ENCODE measurements around the gene KRTAP10-4. TPM values are rescaled to one million over a fixed set of nuclear protein-coding genes. Genes with fewer than 3 reads are reported as not detected.

The KRTAP10-4 gene
- polyA plus RNA-seq, 12 donors, result not detected

DNA sequence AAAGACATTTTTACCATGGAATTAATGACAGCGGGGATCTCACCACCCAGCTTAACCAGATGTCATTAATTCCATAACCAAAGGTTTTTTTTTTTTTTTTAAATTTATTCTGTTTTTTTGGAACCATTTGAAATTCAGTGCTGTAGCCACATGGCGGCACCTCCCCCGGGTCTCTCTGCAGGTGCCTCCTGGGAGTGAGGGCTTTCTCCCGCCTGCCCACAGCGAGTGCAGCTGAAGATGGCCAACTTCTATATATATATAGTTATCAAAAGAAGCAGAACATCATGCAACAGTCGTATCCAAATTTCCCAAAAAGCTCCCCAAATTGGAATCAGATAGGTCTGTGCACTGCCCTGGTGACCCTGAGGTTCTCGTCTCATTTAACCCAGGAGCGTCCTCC is 41.9 kb downstream of the KRTAP10-4 start:
- DNase-seq, result no peak

DNA sequence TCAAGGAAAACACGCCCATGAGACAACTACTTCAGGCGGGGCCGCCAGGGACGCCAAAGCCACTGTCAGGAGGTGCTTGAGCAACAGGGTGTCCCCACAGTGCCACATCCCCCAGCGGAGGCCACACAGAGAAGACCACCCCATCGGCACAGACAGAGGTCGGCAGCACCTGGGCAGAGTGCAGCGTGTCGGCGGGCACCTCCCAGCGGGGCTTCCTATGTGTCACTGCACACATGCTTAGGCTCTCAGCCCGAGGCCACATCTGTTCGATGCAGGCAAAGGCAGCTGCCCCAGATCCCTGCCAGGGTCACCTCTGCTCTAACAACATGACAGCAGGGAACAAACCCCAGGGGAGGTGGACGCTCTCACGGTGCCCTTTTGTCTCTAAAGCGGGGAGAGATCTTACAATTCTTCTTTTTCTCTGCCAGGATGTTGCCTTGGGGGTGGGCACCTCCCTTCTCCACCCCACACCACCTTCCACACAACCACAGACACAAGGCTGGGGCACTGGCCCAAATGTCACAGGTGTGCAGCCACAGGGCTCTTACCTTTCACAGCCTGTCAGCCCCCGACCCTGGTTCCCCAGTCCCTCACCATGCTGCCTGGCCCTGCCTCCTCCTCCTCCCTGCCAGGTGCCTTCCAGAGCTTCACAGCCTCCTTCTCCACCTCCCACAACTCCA is 42.5 kb downstream of the KRTAP10-4 start:
- DNase-seq, result no peak

DNA sequence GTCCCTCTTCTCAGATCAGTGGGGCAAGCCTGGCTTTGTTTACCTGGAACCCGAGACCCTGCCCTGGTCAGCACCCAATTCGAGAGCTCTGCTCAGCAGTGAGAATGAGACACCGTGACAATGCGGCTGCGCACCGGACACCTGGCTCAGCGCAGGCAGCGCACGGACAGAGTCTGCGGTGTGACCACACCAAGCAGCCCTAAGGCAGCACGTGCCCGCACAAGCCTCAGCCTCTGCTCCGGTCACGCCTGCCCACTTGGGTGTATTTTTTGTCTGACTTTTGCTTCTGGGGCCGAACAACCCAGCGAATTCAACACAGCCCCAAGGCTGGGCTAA is 43.0 kb downstream of the KRTAP10-4 start:
- no peak for DNase-seq

DNA sequence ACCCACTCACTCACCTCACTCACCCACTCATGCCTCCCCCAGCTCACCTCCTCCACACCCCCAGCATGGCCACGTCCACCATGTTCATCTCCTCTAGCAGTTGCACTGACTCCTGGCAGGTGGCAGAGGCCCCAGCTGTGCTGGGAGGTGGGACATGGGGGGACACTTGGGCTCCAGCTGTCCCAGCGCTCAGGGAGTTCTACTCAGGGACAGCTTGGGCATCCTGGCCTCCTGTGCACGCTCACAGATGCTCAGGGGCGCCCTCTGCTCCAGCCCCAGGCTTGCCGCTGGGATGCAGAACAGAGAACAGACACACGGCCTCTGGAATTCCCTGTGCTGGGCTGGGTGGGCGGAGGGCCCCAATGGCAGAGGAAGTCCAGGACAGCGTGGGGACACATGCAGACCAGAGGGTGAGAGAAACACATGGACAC is 43.6 kb downstream of the KRTAP10-4 start:
- DNase-seq, result no peak

DNA sequence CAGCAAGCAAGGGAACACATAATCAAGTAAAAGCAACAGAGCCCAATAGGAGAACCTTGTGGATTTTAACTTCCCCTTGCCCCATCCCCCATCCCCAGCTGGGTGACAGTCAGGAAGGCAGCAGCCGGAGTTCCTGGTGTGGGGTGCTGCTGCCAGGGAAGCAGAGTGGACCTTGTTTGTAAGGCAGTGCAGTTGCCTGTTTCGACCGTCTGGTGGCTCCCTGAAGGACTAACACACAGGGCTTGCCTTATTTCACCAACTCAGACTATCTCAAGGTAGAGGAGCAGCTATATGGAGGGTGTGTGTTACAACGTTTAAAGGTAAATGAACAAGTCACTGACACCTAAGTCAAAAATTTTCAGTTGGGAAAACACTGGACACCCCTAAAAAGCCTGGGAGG is 45.0 kb downstream of the KRTAP10-4 start:
- no peak for DNase-seq

DNA sequence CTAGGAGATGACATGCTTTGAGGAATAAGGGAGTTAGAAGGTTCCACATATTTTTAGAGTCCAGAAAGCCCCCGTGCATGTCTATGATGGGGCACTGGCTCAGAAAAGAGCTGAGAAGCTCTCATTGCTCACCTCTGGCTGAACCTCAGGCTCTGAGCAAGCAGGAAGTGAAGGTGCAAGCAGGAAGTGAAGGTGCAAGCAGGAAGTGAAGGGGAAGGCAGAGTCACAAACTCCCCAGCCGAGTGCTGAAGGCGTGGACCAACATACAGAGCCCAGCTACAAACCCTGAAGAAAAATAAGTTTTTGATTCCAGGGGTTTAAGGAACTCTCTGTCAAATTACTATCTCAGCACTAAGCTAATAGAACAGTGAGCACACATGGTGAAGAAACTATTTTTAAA is 45.4 kb downstream of the KRTAP10-4 start:
- no peak for DNase-seq

DNA sequence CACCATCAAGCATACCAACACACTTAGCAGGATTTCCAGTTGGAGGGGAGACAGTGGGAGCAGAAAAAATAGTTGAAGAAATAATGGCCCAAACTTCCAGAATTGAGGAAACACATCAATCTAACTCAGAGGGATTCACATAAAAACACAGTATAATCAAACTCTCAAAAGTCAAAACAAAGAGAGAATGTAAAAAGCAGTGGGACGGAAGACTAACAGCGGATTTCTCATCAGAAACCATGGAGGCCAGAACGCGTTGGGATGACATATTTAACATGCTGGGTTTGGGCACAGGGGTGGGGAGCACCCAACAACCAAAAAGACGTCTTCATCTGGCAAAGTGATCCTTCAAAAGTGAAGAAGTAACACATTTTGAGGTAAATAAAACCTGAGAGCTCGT is 46.4 kb downstream of the KRTAP10-4 start:
- DNase-seq, result no peak

DNA sequence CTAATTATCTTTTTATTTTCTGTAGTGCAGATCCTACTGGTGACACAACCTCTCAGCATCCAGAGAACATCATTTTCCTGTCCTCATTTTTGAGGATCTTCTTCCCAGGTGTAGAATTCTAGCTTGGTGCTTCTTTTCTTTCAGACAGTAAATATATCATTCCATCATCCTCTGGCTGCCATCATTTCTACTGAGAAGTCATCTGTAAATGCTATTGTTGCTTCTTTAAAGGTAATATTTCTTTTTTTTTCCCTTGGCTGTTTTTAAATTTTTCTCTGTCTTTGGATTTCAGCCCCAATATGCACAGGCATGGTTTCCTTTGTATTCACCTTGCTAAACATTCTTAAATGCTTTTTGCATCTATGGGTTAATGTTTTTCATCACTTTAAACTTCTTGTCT is 50.0 kb downstream of the KRTAP10-4 start:
- no peak for DNase-seq

Other genes with a start within 250 kb of the KRTAP10-4 start
- gene CFAP410, start 234.3 kb upstream of the KRTAP10-4 start, polyA plus RNA-seq (ENCODE audit: insufficient read length in 12 of 12), result 10 to 100 TPM in 11 of 12 donors, not detected in 1; 10.7 to 21.2 (median 13.6) TPM
- 1 to 10 TPM in 7 of 12 donors, under 1 TPM in 3, not detected in 2; 0.60 to 2.2 (median 1.4) TPM for gene TRPM2, start 220.1 kb upstream of the KRTAP10-4 start, polyA plus RNA-seq (ENCODE audit: insufficient read length in 12 of 12)
- gene LRRC3, start 118.2 kb upstream of the KRTAP10-4 start, polyA plus RNA-seq (ENCODE audit: insufficient read length in 12 of 12), result 1 to 10 TPM in 11 of 12 donors, not detected in 1; 1.8 to 5.7 (median 2.4) TPM
- not detected for gene KRTAP10-1, start 33.5 kb upstream of the KRTAP10-4 start, polyA plus RNA-seq (ENCODE audit: insufficient read length in 12 of 12)
- gene KRTAP10-2, start 22.2 kb upstream of the KRTAP10-4 start, polyA plus RNA-seq (ENCODE audit: insufficient read length in 12 of 12), result not detected
- gene KRTAP10-3, start 14.9 kb upstream of the KRTAP10-4 start, polyA plus RNA-seq (ENCODE audit: insufficient read length in 12 of 12), result not detected
- not detected for gene KRTAP10-5, start 6.9 kb downstream of the KRTAP10-4 start, polyA plus RNA-seq (ENCODE audit: insufficient read length in 12 of 12)
- gene KRTAP10-6, start 18.8 kb downstream of the KRTAP10-4 start, polyA plus RNA-seq (ENCODE audit: insufficient read length in 12 of 12), result not detected
- not detected for gene KRTAP10-7, start 26.9 kb downstream of the KRTAP10-4 start, polyA plus RNA-seq (ENCODE audit: insufficient read length in 12 of 12)
- gene KRTAP10-8, start 38.4 kb downstream of the KRTAP10-4 start, polyA plus RNA-seq (ENCODE audit: insufficient read length in 12 of 12), result under 1 TPM in 1 of 12 donors, not detected in 11; 0.25 TPM
- gene KRTAP10-9, start 53.4 kb downstream of the KRTAP10-4 start, polyA plus RNA-seq (ENCODE audit: insufficient read length in 12 of 12), result not detected
- gene KRTAP10-10, start 63.6 kb downstream of the KRTAP10-4 start, polyA plus RNA-seq (ENCODE audit: insufficient read length in 12 of 12), result not detected
- not detected for gene KRTAP10-11, start 72.7 kb downstream of the KRTAP10-4 start, polyA plus RNA-seq (ENCODE audit: insufficient read length in 12 of 12)
- not detected for gene KRTAP12-4, start 80.9 kb downstream of the KRTAP10-4 start, polyA plus RNA-seq (ENCODE audit: insufficient read length in 12 of 12)
- not detected for gene KRTAP12-3, start 84.2 kb downstream of the KRTAP10-4 start, polyA plus RNA-seq (ENCODE audit: insufficient read length in 12 of 12)
- gene KRTAP12-2, start 93.2 kb downstream of the KRTAP10-4 start, polyA plus RNA-seq (ENCODE audit: insufficient read length in 12 of 12), result not detected
- not detected for gene KRTAP12-1, start 108.4 kb downstream of the KRTAP10-4 start, polyA plus RNA-seq (ENCODE audit: insufficient read length in 12 of 12)
- not detected for gene KRTAP10-12, start 123.4 kb downstream of the KRTAP10-4 start, polyA plus RNA-seq (ENCODE audit: insufficient read length in 12 of 12)
- gene TSPEAR, start 137.8 kb downstream of the KRTAP10-4 start, polyA plus RNA-seq (ENCODE audit: insufficient read length in 12 of 12), result 1 to 10 TPM in 3 of 12 donors, under 1 TPM in 6, not detected in 3; 0.05 to 9.3 (median 0.18) TPM
- gene UBE2G2, start 228.1 kb downstream of the KRTAP10-4 start, polyA plus RNA-seq (ENCODE audit: insufficient read length in 12 of 12), result 100 to 1,000 TPM in 6 of 12 donors, 10 to 100 TPM in 6; 63.0 to 863 (median 98.5) TPM
- 10 to 100 TPM in 11 of 12 donors, not detected in 1; 60.7 to 88.3 (median 66.5) TPM for gene SUMO3, start 244.3 kb downstream of the KRTAP10-4 start, polyA plus RNA-seq (ENCODE audit: insufficient read length in 12 of 12)

Measured in muscle of arm (tissue), 12 donors.